Epithelial cell of proximal tubule (primary cell): ENCODE data around the gene ZMIZ1. TPM values are rescaled to one million over a fixed set of nuclear protein-coding genes. Genes with fewer than 3 reads are reported as not detected.

ENCODE experiments used
- DNase-seq: peaks from one replicate; pipeline ENCODE4 v3.0.0-alpha.2; 2011; ENCODE audit warnings: low read depth
- H3K4me3 ChIP-seq: 2 replicates; pipeline ENCODE4 v1.5.1; 2011; ENCODE audit warnings: low read depth, mild to moderate bottlenecking, low read length
- total RNA-seq: library from RNA; depleted of rRNA; stranded (reverse); fragments of >200 nt; gene quantifications from 2 replicates; pipeline ENCODE4 v1.2.3, GENCODE V29; 2015
- TF ChIP-seq, protein P1 (sequence below): conservative IDR thresholded peaks from 2 replicates; pipeline ENCODE4 v1.5.1; 2012; ENCODE audit warnings: low read depth, mild to moderate bottlenecking, low read length

The ZMIZ1 gene
- total RNA-seq, 1 donor from 2014 or later: 21.4 TPM

DNA sequence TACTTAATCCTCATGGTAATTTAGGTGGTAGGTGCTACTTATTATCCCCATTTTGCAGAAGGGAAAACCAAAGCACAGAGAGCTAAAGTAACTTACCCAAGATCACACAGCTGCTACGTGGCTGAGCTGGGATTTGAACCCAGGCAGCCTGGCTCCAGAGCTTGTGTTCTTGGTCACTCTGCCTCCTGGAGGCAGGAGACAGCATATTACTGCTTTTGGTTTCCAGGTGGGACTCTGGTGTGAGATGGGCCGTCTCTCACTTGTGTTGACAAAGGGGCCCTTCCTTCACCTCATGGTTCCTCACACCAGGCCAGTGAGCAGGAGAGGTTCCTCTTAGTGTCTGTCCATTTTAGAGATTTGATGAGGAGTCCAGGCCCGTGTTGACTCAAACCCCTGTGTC lies 198.7 kb downstream of the ZMIZ1 start:
- no peak for DNase-seq
- TF ChIP-seq, protein P1, sequence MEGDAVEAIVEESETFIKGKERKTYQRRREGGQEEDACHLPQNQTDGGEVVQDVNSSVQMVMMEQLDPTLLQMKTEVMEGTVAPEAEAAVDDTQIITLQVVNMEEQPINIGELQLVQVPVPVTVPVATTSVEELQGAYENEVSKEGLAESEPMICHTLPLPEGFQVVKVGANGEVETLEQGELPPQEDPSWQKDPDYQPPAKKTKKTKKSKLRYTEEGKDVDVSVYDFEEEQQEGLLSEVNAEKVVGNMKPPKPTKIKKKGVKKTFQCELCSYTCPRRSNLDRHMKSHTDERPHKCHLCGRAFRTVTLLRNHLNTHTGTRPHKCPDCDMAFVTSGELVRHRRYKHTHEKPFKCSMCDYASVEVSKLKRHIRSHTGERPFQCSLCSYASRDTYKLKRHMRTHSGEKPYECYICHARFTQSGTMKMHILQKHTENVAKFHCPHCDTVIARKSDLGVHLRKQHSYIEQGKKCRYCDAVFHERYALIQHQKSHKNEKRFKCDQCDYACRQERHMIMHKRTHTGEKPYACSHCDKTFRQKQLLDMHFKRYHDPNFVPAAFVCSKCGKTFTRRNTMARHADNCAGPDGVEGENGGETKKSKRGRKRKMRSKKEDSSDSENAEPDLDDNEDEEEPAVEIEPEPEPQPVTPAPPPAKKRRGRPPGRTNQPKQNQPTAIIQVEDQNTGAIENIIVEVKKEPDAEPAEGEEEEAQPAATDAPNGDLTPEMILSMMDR: peak; percentile 10
- no peak overlapping the region for H3K4me3 ChIP-seq

DNA sequence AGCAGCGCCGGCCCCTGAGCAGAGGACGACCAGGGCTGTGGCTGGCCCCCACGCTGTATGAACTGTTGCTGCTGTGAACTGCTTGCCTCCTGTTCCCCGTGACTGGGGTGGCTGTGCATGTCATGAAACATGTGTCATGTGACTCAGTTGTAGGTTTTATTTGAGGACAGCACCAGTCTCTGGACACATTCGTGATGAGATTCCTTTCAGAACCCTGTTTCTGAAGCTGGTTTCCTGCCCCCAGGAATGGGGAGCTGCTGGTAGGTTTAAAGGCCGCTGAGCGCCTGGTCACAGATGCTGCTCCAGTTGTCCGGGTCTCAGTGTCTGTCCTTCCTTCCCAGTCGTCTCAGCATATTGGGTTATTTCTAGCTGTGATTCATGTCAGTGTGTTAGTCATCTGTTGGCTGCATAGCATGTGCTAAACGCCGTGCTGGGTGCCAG lies 199.4 kb downstream of the ZMIZ1 start:
- TF ChIP-seq, protein P1: no peak
- no peak overlapping the region for H3K4me3 ChIP-seq
- DNase-seq: no peak

DNA sequence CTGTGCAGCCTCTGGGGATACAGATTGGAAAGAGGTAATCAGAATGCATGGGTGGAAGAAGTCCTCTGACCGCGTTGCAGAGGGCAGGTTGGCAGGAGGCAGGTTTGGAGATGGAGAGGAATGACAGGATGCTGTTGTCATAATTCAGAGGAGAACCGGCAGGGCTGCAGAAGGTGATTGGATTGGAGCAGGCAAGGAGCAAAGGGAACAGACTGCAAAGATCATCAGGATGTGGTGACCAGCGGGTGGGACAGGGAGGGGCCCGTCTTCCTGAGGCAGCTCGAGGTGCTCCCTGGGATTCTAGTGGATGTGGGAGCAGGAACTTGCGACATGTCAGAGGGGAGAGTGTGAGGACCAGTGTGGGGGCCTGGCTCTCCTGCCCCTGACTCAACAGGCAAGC lies 200.0 kb downstream of the ZMIZ1 start:
- H3K4me3 ChIP-seq: no peak overlapping the region
- no peak for DNase-seq
- TF ChIP-seq, protein P1: no peak

DNA sequence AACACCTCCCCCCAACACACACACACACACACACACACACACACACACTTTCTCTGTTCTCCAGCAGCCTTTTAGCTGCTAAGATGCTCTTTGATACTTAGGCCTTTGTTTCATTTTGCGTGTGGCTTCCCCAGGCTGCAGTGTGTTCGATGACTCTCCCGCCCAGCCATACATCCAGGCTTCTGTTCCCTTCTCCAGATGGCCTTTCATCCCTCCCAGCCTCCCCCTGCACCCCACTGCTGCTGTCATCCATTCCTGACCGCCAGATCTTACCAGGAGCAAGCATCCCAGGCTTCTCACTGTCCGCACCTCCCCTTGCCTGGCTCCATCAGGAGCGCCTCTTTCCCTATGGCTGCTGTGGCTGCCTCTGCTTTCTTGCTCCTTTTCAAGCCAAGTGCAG lies 200.7 kb downstream of the ZMIZ1 start:
- no peak overlapping the region for H3K4me3 ChIP-seq
- no peak for DNase-seq
- TF ChIP-seq, protein P1: no peak

DNA sequence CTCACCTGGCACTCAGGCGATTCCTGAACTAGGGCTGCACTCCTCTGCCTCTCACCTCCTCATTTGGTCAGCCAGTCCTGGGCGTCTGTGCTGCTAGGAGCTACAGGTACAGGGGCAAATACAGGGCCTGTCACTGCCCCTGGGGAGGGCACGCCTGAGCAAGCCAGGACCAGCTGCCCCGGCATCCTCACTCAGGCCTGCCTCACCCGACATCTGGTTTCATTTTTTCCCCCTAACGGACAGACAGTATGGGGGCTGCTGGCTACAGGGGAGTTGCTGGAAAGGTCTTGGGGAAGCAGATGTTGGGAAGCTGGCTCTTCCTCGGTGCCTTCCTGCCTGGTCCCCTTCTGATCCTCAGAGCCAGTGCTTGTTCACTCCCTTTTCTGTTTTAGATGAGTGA lies 201.2 kb downstream of the ZMIZ1 start:
- DNase-seq: no peak
- no peak overlapping the region for H3K4me3 ChIP-seq
- TF ChIP-seq, protein P1: no peak

DNA sequence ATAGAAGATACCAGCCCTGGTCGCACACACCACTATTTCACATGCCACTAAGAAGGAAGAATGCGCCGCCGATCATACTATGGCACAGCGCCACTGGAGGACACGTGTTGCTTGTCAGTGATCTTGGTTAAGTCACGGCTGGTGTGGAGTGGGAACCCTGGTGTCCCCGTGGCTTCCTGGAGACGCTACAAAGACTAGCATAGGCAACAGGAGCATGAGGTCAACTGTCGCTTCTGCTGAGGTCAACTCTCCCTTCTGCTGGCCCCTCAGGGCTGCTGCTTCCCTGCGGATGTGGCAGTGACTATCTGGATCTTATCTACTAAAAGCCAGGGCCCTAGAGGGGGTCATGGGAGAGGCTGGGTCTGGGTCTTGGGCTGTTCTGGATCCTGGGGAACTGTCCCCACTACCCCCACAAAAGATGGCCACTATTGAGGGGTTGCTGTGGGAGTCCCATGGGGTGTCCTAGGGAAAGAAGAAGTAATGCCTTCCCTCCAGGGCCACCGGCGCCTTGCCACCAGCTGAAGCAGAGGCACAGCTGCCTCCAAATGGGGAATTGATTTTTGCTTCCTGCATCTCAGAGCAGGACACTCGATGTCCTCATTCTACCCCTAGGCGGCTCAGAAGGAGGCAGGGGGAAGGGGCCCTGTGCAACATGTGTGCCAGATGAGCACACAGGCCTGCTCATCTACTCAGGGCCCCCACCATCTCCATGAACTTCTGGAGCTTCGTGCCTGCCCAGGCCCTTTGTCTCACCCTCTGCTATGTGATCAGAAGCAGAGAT lies 201.9 kb downstream of the ZMIZ1 start:
- no peak overlapping the region for H3K4me3 ChIP-seq
- TF ChIP-seq, protein P1: no peak
- DNase-seq: no peak

DNA sequence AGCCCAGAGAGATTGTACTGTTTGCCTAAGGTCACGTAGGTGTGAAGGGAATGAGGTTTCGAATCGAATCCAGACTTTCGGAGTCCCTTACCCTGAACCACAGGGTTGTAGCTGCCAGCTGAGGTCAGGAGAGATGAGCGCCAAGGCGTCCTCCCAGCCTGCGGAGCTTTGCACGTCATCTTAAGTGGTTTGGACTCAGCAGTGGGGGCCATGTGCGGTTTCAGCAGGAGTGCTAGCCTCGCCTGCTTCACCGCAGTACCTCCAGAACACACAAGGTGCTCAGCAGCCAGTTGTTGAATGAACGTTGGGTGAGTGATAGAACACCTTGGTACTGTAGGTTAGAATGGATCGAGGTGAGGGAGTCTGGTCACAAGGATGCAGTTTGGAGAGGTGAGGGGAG lies 203.6 kb downstream of the ZMIZ1 start:
- DNase-seq: no peak
- TF ChIP-seq, protein P1: no peak
- H3K4me3 ChIP-seq: no peak overlapping the region
